HCT116 (cell line): ENCODE measurements around the gene PAK1IP1. TPM values are rescaled to one million over a fixed set of nuclear protein-coding genes. Genes with fewer than 3 reads are reported as not detected.

ENCODE experiments used
- ATAC-seq: fragments of 200-7000 bp; cut with Tn5 transposase; 2 replicates; pipeline ENCODE4 v1.9.1; 2020; ENCODE audit warnings: mild to moderate bottlenecking, moderate library complexity
- Bru-seq: library from RNA; stranded (reverse); fragments of 400-500 nt; gene quantifications from one replicate; lab custom pipeline; 2021; lab: Mats Ljungman, UMichigan
- BruChase-seq, 2 experiments: library from RNA; stranded (reverse); fragments of 400-500 nt; gene quantifications; one replicate each; lab custom pipeline; 2021; lab: Mats Ljungman, UMichigan
- BruUV-seq: library from RNA; stranded (reverse); fragments of 400-500 nt; replicated peaks from 2 replicates; lab custom pipeline; 2021; lab: Mats Ljungman, UMichigan
- CTCF ChIA-PET: fragments of 300-600 bp; sonication (Branson Sonifier 250); formaldehyde crosslinking; loops from one replicate; lab custom pipeline; 2021; ENCODE audit warnings: antibody characterized with exemption; lab: Charles Lee
- POLR2A ChIA-PET: fragments of 300-600, 350-600 bp; sonication (Branson Sonifier 250); formaldehyde crosslinking; loops from one replicate; lab custom pipeline; 2021; ENCODE audit warnings: antibody characterized with exemption; lab: Charles Lee
- RAD21 ChIA-PET, 2 experiments: fragments of 300-600 bp; sonication (Branson Sonifier 250); formaldehyde crosslinking; loops; one replicate each; lab custom pipeline; 2023; ENCODE audit warnings: low total read pairs in 2 of 2; ENCODE audit not compliant: uncharacterized antibody in 2 of 2, unreplicated experiment in 2 of 2, low non-redundant PET in 1 of 2; lab: Charles Lee
- DNase-seq: peaks from one replicate; pipeline ENCODE4 v3.0.0-alpha.2; 2010; ENCODE audit warnings: low read depth, low spot score
- H2AFZ ChIP-seq: fragments of 200-600 bp; shearing (Covaris generic), sonication (generic); 2 replicates; pipeline ENCODE4 v1.6.1; 2017; ENCODE audit warnings: low read depth, mixed run types, mixed read lengths, antibody characterized with exemption, low read length; ENCODE audit not compliant: poor library complexity, severe bottlenecking
- H3K27ac ChIP-seq: 2 replicates; pipeline ENCODE4 v1.5.1; 2012; ENCODE audit warnings: low read depth, low read length
- H3K27me3 ChIP-seq: fragments of 200-600 bp; sonication (generic); 2 replicates; pipeline ENCODE4 v1.6.1; 2016; ENCODE audit warnings: mixed run types, low read length, mixed read lengths; ENCODE audit not compliant: insufficient read depth
- H3K36me3 ChIP-seq, 2 experiments: fragments of 200-500 bp in 1 of 2; fragments of 200-600 bp in 1 of 2; sonication (Bioruptor generic) in 1 of 2; sonication (generic) in 1 of 2; 2 replicates each; pipeline versions ENCODE4 v1.5.1 to v1.6.1; 2014 to 2016; ENCODE audit warnings: low read length in 2 of 2, inconsistent platforms in 1 of 2, mixed read lengths in 1 of 2, mixed run types in 1 of 2; ENCODE audit not compliant: insufficient read depth in 2 of 2, control insufficient read depth in 1 of 2
- H3K4me1 ChIP-seq, 2 experiments: fragments of 200-600 bp in 1 of 2; sonication (generic) in 1 of 2; 2 replicates each; pipeline versions ENCODE4 v1.5.1 to v1.6.1; 2012 to 2017; ENCODE audit warnings: low read length in 2 of 2, inconsistent platforms in 1 of 2, mild to moderate bottlenecking in 1 of 2, mixed read lengths in 1 of 2, mixed run types in 1 of 2, moderate library complexity in 1 of 2; ENCODE audit not compliant: insufficient read depth in 2 of 2, control insufficient read depth in 1 of 2
- H3K4me2 ChIP-seq: fragments of 200-600 bp; sonication (generic); 2 replicates; pipeline ENCODE4 v1.6.1; 2017; ENCODE audit warnings: mixed run types, low read length, mixed read lengths
- H3K4me3 ChIP-seq, 2 experiments: fragments of 200-600 bp in 1 of 2; sonication (generic) in 1 of 2; replicated peaks in 1 of 2; 2 replicates each; pipeline ENCODE4 v1.5.1; 2011 to 2016; ENCODE audit warnings: low read length in 2 of 2, control low read depth in 1 of 2, low read depth in 1 of 2, mild to moderate bottlenecking in 1 of 2, mixed read lengths in 1 of 2, mixed run types in 1 of 2
- H3K79me2 ChIP-seq: fragments of 200-600 bp; sonication (generic); 2 replicates; pipeline ENCODE4 v1.6.1; 2017; ENCODE audit warnings: mild to moderate bottlenecking, mixed run types, low read length, moderate library complexity, mixed read lengths; ENCODE audit not compliant: insufficient read depth
- H3K9ac ChIP-seq: fragments of 200-600 bp; sonication (generic); 2 replicates; pipeline ENCODE4 v1.6.1; 2016; ENCODE audit warnings: low read length, mixed read lengths
- H3K9me2 ChIP-seq: fragments of 200-600 bp; sonication (generic), shearing (Covaris generic); 2 replicates; pipeline ENCODE4 v1.6.1; 2017; ENCODE audit warnings: mixed run types, mild to moderate bottlenecking, moderate library complexity; ENCODE audit not compliant: insufficient read depth
- H3K9me3 ChIP-seq, 2 experiments: fragments of 200-500 bp in 1 of 2; fragments of 200-600 bp in 1 of 2; sonication (Bioruptor generic) in 1 of 2; sonication (generic) in 1 of 2; 2 replicates each; pipeline ENCODE4 v1.6.1; 2014 to 2017; ENCODE audit warnings: low read length in 2 of 2, mixed read lengths in 2 of 2, inconsistent platforms in 1 of 2, low read depth in 1 of 2, mild to moderate bottlenecking in 1 of 2, mixed run types in 1 of 2, moderate library complexity in 1 of 2; ENCODE audit not compliant: control insufficient read depth in 1 of 2, insufficient read depth in 1 of 2
- H4K20me1 ChIP-seq: fragments of 200-600 bp; sonication (generic), shearing (Covaris generic); 2 replicates; pipeline ENCODE4 v1.6.1; 2017; ENCODE audit warnings: mixed run types, mild to moderate bottlenecking, moderate library complexity; ENCODE audit not compliant: insufficient read depth
- CBX3 ChIP-seq: IDR thresholded peaks from 2 replicates; pipeline ENCODE4 v1.6.1; 2012; ENCODE audit warnings: low read depth
- EGR1 ChIP-seq: IDR thresholded peaks from 2 replicates; pipeline ENCODE4 v1.6.1; 2012; ENCODE audit warnings: low read depth
- ELF1 ChIP-seq: IDR thresholded peaks from 2 replicates; pipeline ENCODE4 v1.6.1; 2012; ENCODE audit warnings: low read depth, borderline replicate concordance
- EZH2 ChIP-seq: fragments of 200-600 bp; sonication (generic); IDR thresholded peaks from 2 replicates; pipeline ENCODE4 v1.6.1; 2017; ENCODE audit warnings: antibody characterized with exemption, mixed run types
- EZH2phosphoT487 ChIP-seq: fragments of 200-600 bp; IDR thresholded peaks from 2 replicates; pipeline ENCODE4 v1.6.1; 2018; ENCODE audit warnings: antibody characterized with exemption, borderline replicate concordance
- JUND ChIP-seq: IDR thresholded peaks from 2 replicates; pipeline ENCODE4 v1.6.1; 2012
- POLR2A ChIP-seq: IDR thresholded peaks from 2 replicates; pipeline ENCODE4 v1.7.0; 2011; ENCODE audit warnings: borderline replicate concordance; ENCODE audit not compliant: insufficient read depth, insufficient read length; ENCODE audit errors: extremely low read depth
- POLR2AphosphoS5 ChIP-seq: IDR thresholded peaks from 2 replicates; pipeline ENCODE4 v1.6.1; 2011; ENCODE audit warnings: mild to moderate bottlenecking, low read depth, low read length, moderate library complexity
- RAD21 ChIP-seq: IDR thresholded peaks from 2 replicates; pipeline ENCODE4 v1.6.1; 2012; ENCODE audit warnings: low read depth, mild to moderate bottlenecking
- SIN3A ChIP-seq: IDR thresholded peaks from 2 replicates; pipeline ENCODE4 v1.6.1; 2012; ENCODE audit warnings: low read depth
- SP1 ChIP-seq: IDR thresholded peaks from 2 replicates; pipeline ENCODE4 v1.6.1; 2012; ENCODE audit warnings: low read depth
- SRF ChIP-seq: IDR thresholded peaks from 2 replicates; pipeline ENCODE4 v1.6.1; 2012; ENCODE audit warnings: low read depth
- TCF7L2 ChIP-seq: IDR thresholded peaks from 2 replicates; pipeline ENCODE4 v1.7.0; 2011; ENCODE audit warnings: borderline replicate concordance, inconsistent platforms; ENCODE audit not compliant: insufficient read depth, insufficient read length; ENCODE audit errors: extremely low read depth
- YY1 ChIP-seq: IDR thresholded peaks from 2 replicates; pipeline ENCODE4 v1.6.1; 2011; ENCODE audit warnings: low read length, low read depth, moderate library complexity, mild to moderate bottlenecking; ENCODE audit not compliant: insufficient replicate concordance; ENCODE audit errors: extremely low read depth
- ZFX ChIP-seq: fragments of 450-650 bp; IDR thresholded peaks from 2 replicates; pipeline ENCODE4 v1.6.1; 2017
- intact Hi-C: fragments of 100-400 bp; cut with micrococcal nuclease; formaldehyde crosslinking; loops from 2 replicates; pipeline ENCODE4 v1.10.0; 2022
- long read RNA-seq: library from polyadenylated mRNA; unstranded; transcript quantifications from one replicate; pipeline ENCODE4 v2.0.0, GENCODE V29; 2021; ENCODE audit not compliant: unreplicated experiment
- polyA plus RNA-seq: library from polyadenylated mRNA; unstranded; fragments of >200 nt; gene quantifications from 2 replicates; pipeline ENCODE4 v1.2.1, GENCODE V29; 2012; ENCODE audit warnings: missing spikeins
- total RNA-seq: library from RNA; stranded (reverse); gene quantifications from one replicate; pipeline ENCODE4 v1.2.1, GENCODE V29; 2021; ENCODE audit not compliant: unreplicated experiment
- TF ChIP-seq, protein P1 (sequence below): IDR thresholded peaks from 2 replicates; pipeline ENCODE4 v1.6.1; 2011; ENCODE audit warnings: mild to moderate bottlenecking, low read length, moderate library complexity; ENCODE audit not compliant: insufficient replicate concordance; ENCODE audit errors: extremely low read depth
- TF ChIP-seq, protein P2 (sequence below): IDR thresholded peaks from 2 replicates; pipeline ENCODE4 v1.6.1; 2012
- TF ChIP-seq, protein P3 (sequence below), 3 experiments: fragments of 200-600 bp in 1 of 3; sonication (generic) in 1 of 3; IDR thresholded peaks in 2 of 3; conservative IDR thresholded peaks in 1 of 3; 2 replicates each; pipeline ENCODE4 v1.5.1; 2012 to 2017; ENCODE audit warnings: low read depth in 2 of 3, low read length in 2 of 3, antibody characterized with exemption in 1 of 3, borderline replicate concordance in 1 of 3, control low read depth in 1 of 3, mild to moderate bottlenecking in 1 of 3, mixed read lengths in 1 of 3, mixed run types in 1 of 3, moderate library complexity in 1 of 3; ENCODE audit not compliant: insufficient read depth in 1 of 3

PAK1IP1 gene
- 24.3 TPM for total RNA-seq
- 10.2 and 13.5 TPM in 2 replicates for polyA plus RNA-seq
- percentile 89 among the genes with signal in this experiment for Bru-seq, nascent RNA
- percentile 78 among the genes with signal in this experiment for BruChase-seq, experiment 1, labeled RNA remaining after a 6-hour chase
- percentile 83 among the genes with signal in this experiment for BruChase-seq, experiment 2, labeled RNA remaining after a 2-hour chase
- long read RNA-seq, transcript PAK1IP1-201 (10 exons, 1,800 nt) = major isoform, 45 of 66 reads
- long read RNA-seq, partial matches to known transcripts = 2 of 66 reads
- long read RNA-seq, other reads (novel, unspliced or antisense) = 19 of 66 reads

- no peaks in the 10 kb centered on the region for H3K9me2 ChIP-seq
- TF ChIP-seq CBX3 = peak; percentile 85; the same call in 1 of the 2 replicates
- TF ChIP-seq ZFX = peak; percentile 28; the same call in 1 of the 2 replicates
- TF ChIP-seq EZH2phosphoT487 = no peak
- TF ChIP-seq, protein P1, sequence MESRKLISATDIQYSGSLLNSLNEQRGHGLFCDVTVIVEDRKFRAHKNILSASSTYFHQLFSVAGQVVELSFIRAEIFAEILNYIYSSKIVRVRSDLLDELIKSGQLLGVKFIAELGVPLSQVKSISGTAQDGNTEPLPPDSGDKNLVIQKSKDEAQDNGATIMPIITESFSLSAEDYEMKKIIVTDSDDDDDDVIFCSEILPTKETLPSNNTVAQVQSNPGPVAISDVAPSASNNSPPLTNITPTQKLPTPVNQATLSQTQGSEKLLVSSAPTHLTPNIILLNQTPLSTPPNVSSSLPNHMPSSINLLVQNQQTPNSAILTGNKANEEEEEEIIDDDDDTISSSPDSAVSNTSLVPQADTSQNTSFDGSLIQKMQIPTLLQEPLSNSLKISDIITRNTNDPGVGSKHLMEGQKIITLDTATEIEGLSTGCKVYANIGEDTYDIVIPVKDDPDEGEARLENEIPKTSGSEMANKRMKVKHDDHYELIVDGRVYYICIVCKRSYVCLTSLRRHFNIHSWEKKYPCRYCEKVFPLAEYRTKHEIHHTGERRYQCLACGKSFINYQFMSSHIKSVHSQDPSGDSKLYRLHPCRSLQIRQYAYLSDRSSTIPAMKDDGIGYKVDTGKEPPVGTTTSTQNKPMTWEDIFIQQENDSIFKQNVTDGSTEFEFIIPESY = peak; percentile 80
- TF ChIP-seq, protein P2, sequence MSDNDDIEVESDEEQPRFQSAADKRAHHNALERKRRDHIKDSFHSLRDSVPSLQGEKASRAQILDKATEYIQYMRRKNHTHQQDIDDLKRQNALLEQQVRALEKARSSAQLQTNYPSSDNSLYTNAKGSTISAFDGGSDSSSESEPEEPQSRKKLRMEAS = peak; percentile 99
- TF ChIP-seq POLR2A = peak; percentile 82
- TF ChIP-seq, protein P3, sequence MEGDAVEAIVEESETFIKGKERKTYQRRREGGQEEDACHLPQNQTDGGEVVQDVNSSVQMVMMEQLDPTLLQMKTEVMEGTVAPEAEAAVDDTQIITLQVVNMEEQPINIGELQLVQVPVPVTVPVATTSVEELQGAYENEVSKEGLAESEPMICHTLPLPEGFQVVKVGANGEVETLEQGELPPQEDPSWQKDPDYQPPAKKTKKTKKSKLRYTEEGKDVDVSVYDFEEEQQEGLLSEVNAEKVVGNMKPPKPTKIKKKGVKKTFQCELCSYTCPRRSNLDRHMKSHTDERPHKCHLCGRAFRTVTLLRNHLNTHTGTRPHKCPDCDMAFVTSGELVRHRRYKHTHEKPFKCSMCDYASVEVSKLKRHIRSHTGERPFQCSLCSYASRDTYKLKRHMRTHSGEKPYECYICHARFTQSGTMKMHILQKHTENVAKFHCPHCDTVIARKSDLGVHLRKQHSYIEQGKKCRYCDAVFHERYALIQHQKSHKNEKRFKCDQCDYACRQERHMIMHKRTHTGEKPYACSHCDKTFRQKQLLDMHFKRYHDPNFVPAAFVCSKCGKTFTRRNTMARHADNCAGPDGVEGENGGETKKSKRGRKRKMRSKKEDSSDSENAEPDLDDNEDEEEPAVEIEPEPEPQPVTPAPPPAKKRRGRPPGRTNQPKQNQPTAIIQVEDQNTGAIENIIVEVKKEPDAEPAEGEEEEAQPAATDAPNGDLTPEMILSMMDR (IDR thresholded peaks at IDR 0.05 in 2 of 3, conservative IDR thresholded peaks at IDR 0.05 in 1 of 3; ENCODE audit: borderline replicate concordance in 1 of 3, insufficient read depth in 1 of 3, low read depth in 2 of 3, low read length in 2 of 3) = no peak
- 0 out of 2 replicates have a peak, but pooled peaks have one; percentile 18 for TF ChIP-seq RAD21
- no peak for TF ChIP-seq EZH2
- TF ChIP-seq EGR1 = peak; percentile 54; the same call in 1 of the 2 replicates
- TF ChIP-seq JUND = 0 out of 2 replicates have a peak, but pooled peaks have one; percentile 7
- peak; percentile 92 for TF ChIP-seq SP1
- TF ChIP-seq SRF = peak; percentile 95
- peak; percentile 95 for TF ChIP-seq SIN3A
- TF ChIP-seq ELF1 = peak; percentile 65; the same call in 1 of the 2 replicates
- peak; percentile 66 for TF ChIP-seq YY1
- TF ChIP-seq POLR2AphosphoS5 = peak; percentile 97
- TF ChIP-seq TCF7L2 = no peak
- ATAC-seq (peak; percentile 95), DNase-seq (peak; percentile 88)
- peak within 1 kb of the TSS; percentile 36 for H2AFZ ChIP-seq
- ChIA-PET RAD21 (no interaction called here), CTCF (no interaction called here), POLR2A (interaction anchor here (0.7 to 1.5 kb wide), 4 partner anchors 8 to 53 kb away, joined by 4 to 6 read pairs (median 5); partner anchors contain the start of genes TMEM14B and TMEM14C)
- peak within 1 kb of the TSS; percentile 94 for H3K9ac ChIP-seq
- peaks cover 7 to 9% of the 10 kb centered on the region in 2 experiments; a peak in 2 of 4 replicates for H3K36me3 ChIP-seq
- intact Hi-C loops = loop anchor here (1.0 to 5.0 kb wide), 5 partner anchors 28 to 216 kb away; partner anchors contain the start of gene TMEM14B
- H3K27ac ChIP-seq = peak within 1 kb of the TSS; percentile 68
- peaks cover 63% of the 10 kb centered on the region for H3K79me2 ChIP-seq
- H4K20me1 ChIP-seq = no peaks in the 10 kb centered on the region; the same call in 1 of the 2 replicates
- H3K27me3 ChIP-seq = no peaks in the 10 kb centered on the region
- H3K4me2 ChIP-seq = peak within 1 kb of the TSS; percentile 88
- peak within 1 kb of the TSS; percentile 87 to 89 for H3K4me3 ChIP-seq
- BruUV-seq = TSS peak; percentile 81
- H3K4me1 ChIP-seq = peaks cover 11 to 19% of the 10 kb centered on the region in 2 experiments; a peak in 3 of 4 replicates
- no peaks in the 10 kb centered on the region for H3K9me3 ChIP-seq
These were observed at the start of gene PAK1IP1, which contains the start of gene C6orf52 for GRCh38 chr6:10694302-10695085. Gene PAK1IP1, plus strand, starts transcription at chr6:10694972. Its CDS starts 14 bp downstream, at chr6:10694986. Gene C6orf52, minus strand, starts transcription at chr6:10694616. Its CDS starts 7,066 bp downstream, at chr6:10687550.
